ENCODE results near the gene CPA2.

- TF ChIP-seq CTCF (IDR thresholded peaks at IDR 0.05): no peak
- no peak for TF ChIP-seq POLR2A (IDR thresholded peaks at IDR 0.05)
These were observed 34.9 kb upstream of the CPA2 start for GRCh38 chr7:130231792-130232191.
